ENCODE data around the gene UPK3BL2. TPM values are rescaled to one million over a fixed set of nuclear protein-coding genes. Genes with fewer than 3 reads are reported as not detected.
"Not testable (repeated sequence)": the region's sequence is repeated elsewhere in the genome, so short reads cannot be mapped to it uniquely, and the experiment has no call there.

UPK3BL2 gene
- total RNA-seq, 1 experiment from 2014 or later = 4.6 TPM

DNA sequence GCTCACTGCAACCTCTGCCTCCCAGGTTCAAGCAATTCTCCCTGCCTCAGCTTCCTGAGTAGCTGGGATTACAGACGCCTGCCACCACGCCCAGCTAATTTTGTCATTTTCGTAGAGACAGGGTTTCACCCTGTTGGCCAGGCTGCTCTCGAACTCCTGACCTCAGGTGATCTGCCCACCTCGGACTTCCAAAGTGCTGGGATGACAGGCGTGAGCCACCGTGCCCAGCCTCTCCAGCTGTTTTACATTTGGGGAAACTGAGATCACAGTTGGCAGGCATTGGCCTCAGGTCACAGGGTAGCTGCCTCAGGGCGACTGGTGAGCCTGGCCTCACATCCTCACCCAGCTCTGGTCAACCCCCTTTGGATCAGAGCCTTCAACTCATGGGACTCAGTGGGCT, 32.9 kb downstream of the UPK3BL2 start:
- not testable (repeated sequence) for H3K9ac ChIP-seq (ENCODE audit: extremely low read depth, insufficient read length, low read length); H2BK120ac ChIP-seq (ENCODE audit: low read depth, low read length, poor library complexity, severe bottlenecking); H2BK15ac ChIP-seq (ENCODE audit: low read depth, low read length); H3K4me3 Mint-ChIP-seq; H4K91ac ChIP-seq (ENCODE audit: insufficient read length, low read depth, low read length); H4K20me1 ChIP-seq (ENCODE audit: control insufficient read depth, insufficient read depth, insufficient read length); H3K27ac Mint-ChIP-seq; H3K23me2 ChIP-seq (ENCODE audit: insufficient read length, low read depth, low read length, poor library complexity, severe bottlenecking); H3K4ac ChIP-seq (ENCODE audit: low read depth, low read length); H3K56ac ChIP-seq (ENCODE audit: insufficient read length, low read depth, low read length); H3K9me3 ChIP-seq (ENCODE audit: control insufficient read depth, low read depth, low read length); H3K14ac ChIP-seq (ENCODE audit: insufficient read depth, low read length); H3K36me3 Mint-ChIP-seq (ENCODE audit: insufficient read depth in 1 of 3, low read depth in 3 of 3); H3K4me1 Mint-ChIP-seq; H3K79me2 ChIP-seq (ENCODE audit: insufficient read depth, low read length); DNase-seq; H2BK12ac ChIP-seq (ENCODE audit: insufficient read length, low read depth, low read length); H3K23ac ChIP-seq (ENCODE audit: insufficient read length, low read depth, low read length); H3K27me3 ChIP-seq (ENCODE audit: insufficient read depth, low read length); H3K9me3 Mint-ChIP-seq; H3K27me3 Mint-ChIP-seq (ENCODE audit: low read depth); H3T11ph ChIP-seq (ENCODE audit: low read length); H2BK5ac ChIP-seq (ENCODE audit: insufficient read length, low read length); H3K79me1 ChIP-seq (ENCODE audit: insufficient read depth, low read depth, low read length, poor library complexity, severe bottlenecking); H3K4me1 ChIP-seq (ENCODE audit: insufficient read depth, low read length); H2AFZ ChIP-seq (ENCODE audit: low read length); H4K5ac ChIP-seq (ENCODE audit: insufficient read length, low read depth, low read length); H2AK5ac ChIP-seq (ENCODE audit: insufficient read length, low read length); H4K8ac ChIP-seq (replicated peaks; ENCODE audit: insufficient read length, low read depth, low read length); H3K4me2 ChIP-seq (ENCODE audit: insufficient read depth, insufficient read length, low read length); H3K18ac ChIP-seq (ENCODE audit: insufficient read length, low read depth, low read length); H2BK20ac ChIP-seq (ENCODE audit: low read depth, low read length, poor library complexity, severe bottlenecking); H3K27ac ChIP-seq (ENCODE audit: insufficient read length, low read depth, low read length)
- WGBS (ENCODE audit: extremely low coverage, insufficient read length, low lambda C conversion rate) = no CpG with 5 or more reads among the region's 8 CpGs

DNA sequence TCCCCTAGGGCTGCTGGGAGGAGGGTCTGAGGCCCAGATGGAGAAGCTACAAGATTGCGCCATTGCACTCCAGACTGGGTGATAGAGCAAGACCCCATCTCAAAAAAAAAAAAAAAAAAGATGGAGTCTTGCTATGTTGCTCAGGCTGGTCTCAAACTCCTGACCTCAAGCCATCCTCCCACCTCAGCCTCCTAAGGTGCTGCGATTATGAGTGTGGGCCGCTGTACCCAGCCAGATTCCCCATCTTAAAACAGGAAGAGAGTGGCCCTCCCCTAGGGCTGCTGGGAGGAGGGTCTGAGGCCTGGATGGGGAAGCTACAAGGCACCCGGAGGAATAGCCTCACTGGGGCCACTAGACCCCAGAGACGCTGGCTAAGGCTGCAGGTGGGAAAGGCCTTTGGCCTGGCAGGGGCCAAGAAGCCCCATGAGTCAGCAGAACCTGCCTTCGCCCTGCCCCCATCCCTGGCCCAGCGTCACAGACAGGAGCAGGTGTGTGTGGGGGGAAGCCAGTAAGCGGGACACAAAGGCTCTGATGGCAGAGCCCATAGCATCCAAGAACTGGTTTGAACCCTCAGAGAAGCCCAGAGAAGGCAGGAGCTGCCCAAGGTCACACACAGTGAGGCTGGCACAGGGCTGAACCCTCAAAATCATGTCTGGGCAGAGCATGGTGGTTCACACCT, 35.9 kb downstream of the UPK3BL2 start:
- not testable (repeated sequence) for H2BK20ac ChIP-seq (ENCODE audit: low read depth, low read length, poor library complexity, severe bottlenecking); H3K14ac ChIP-seq (ENCODE audit: insufficient read depth, low read length); H2BK12ac ChIP-seq (ENCODE audit: insufficient read length, low read depth, low read length); H4K91ac ChIP-seq (ENCODE audit: insufficient read length, low read depth, low read length); H4K20me1 ChIP-seq (ENCODE audit: control insufficient read depth, insufficient read depth, insufficient read length); H3K4me1 Mint-ChIP-seq; H3K4ac ChIP-seq (ENCODE audit: low read depth, low read length); H3K23me2 ChIP-seq (ENCODE audit: insufficient read length, low read depth, low read length, poor library complexity, severe bottlenecking); H4K5ac ChIP-seq (ENCODE audit: insufficient read length, low read depth, low read length); H3K79me2 ChIP-seq (ENCODE audit: insufficient read depth, low read length); H2BK5ac ChIP-seq (ENCODE audit: insufficient read length, low read length); H2AK5ac ChIP-seq (ENCODE audit: insufficient read length, low read length); H3K56ac ChIP-seq (ENCODE audit: insufficient read length, low read depth, low read length); H3K27ac ChIP-seq (ENCODE audit: insufficient read length, low read depth, low read length); H3K9ac ChIP-seq (ENCODE audit: extremely low read depth, insufficient read length, low read length); H3K9me3 ChIP-seq (ENCODE audit: control insufficient read depth, low read depth, low read length); DNase-seq; H4K8ac ChIP-seq (replicated peaks; ENCODE audit: insufficient read length, low read depth, low read length); H2AFZ ChIP-seq (ENCODE audit: low read length); H2BK15ac ChIP-seq (ENCODE audit: low read depth, low read length); H3K4me2 ChIP-seq (ENCODE audit: insufficient read depth, insufficient read length, low read length); H3K36me3 Mint-ChIP-seq (ENCODE audit: insufficient read depth in 1 of 3, low read depth in 3 of 3); H3K4me3 Mint-ChIP-seq; H3K79me1 ChIP-seq (ENCODE audit: insufficient read depth, low read depth, low read length, poor library complexity, severe bottlenecking); H3K18ac ChIP-seq (ENCODE audit: insufficient read length, low read depth, low read length); H3K27me3 ChIP-seq (ENCODE audit: insufficient read depth, low read length); H2BK120ac ChIP-seq (ENCODE audit: low read depth, low read length, poor library complexity, severe bottlenecking); H3K23ac ChIP-seq (ENCODE audit: insufficient read length, low read depth, low read length); H3K9me3 Mint-ChIP-seq; H3T11ph ChIP-seq (ENCODE audit: low read length); H3K27me3 Mint-ChIP-seq (ENCODE audit: low read depth); H3K27ac Mint-ChIP-seq; H3K4me1 ChIP-seq (ENCODE audit: insufficient read depth, low read length)
- no CpG with 5 or more reads among the region's 8 CpGs for WGBS (ENCODE audit: extremely low coverage, insufficient read length, low lambda C conversion rate)

Measured in H9 (cell line).